Activated naive CD8-positive, alpha-beta T cell (primary cell): Measurements from ENCODE around the gene AMFR.

ENCODE experiments used
- H3K27ac Mint-ChIP-seq: one replicate; pipeline ENCODE4 v1.8.0; 2021; ENCODE audit warnings: mixed read lengths
- H3K27me3 Mint-ChIP-seq: one replicate; pipeline ENCODE4 v1.8.0; 2021; ENCODE audit warnings: mixed read lengths
- H3K36me3 Mint-ChIP-seq: one replicate; pipeline ENCODE4 v1.8.0; 2021; ENCODE audit warnings: mixed read lengths
- H3K4me1 Mint-ChIP-seq: one replicate; pipeline ENCODE4 v1.8.0; 2021; ENCODE audit warnings: low read depth, mixed read lengths
- H3K4me3 Mint-ChIP-seq: one replicate; pipeline ENCODE4 v1.8.0; 2021; ENCODE audit warnings: mild to moderate bottlenecking, mixed read lengths
- H3K9me3 Mint-ChIP-seq: one replicate; pipeline ENCODE4 v1.8.0; 2021; ENCODE audit warnings: low read depth, mixed read lengths

Gene AMFR

GRCh38 chr16:56354746-56355145, 70.6 kb downstream of the AMFR start:
- Mint-ChIP-seq H3K4me1 (peaks cover 30% of the 10 kb centered on the region), H3K4me3 (no peak overlapping the region), H3K27ac (no peak overlapping the region), H3K9me3 (no peaks in the 10 kb centered on the region), H3K27me3 (no peaks in the 10 kb centered on the region), H3K36me3 (no peaks in the 10 kb centered on the region)

DNA sequence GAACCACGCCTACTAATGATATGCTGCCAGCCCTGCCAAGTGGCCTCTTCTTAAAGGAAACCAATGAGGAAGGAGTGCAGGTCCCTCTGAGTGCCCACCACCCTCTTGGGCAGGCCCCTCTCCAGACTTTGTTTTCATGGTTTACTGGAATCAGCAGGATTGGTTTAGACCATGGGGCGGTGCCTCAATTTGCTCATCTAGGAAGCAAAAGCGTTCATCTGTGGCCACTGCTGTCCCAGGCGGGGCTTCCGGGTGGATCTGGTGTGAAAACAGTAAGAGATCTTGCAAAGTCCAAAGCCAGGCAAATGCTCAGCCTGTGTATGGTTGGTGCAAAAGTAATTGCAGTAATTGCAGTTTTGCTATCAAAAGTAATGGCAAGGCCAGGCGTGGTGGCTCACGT, 71.3 kb downstream of the AMFR start:
- Mint-ChIP-seq H3K27ac (no peak overlapping the region), H3K9me3 (no peaks in the 10 kb centered on the region), H3K4me1 (peaks cover 25% of the 10 kb centered on the region), H3K36me3 (no peaks in the 10 kb centered on the region), H3K4me3 (no peak overlapping the region), H3K27me3 (no peaks in the 10 kb centered on the region)

DNA sequence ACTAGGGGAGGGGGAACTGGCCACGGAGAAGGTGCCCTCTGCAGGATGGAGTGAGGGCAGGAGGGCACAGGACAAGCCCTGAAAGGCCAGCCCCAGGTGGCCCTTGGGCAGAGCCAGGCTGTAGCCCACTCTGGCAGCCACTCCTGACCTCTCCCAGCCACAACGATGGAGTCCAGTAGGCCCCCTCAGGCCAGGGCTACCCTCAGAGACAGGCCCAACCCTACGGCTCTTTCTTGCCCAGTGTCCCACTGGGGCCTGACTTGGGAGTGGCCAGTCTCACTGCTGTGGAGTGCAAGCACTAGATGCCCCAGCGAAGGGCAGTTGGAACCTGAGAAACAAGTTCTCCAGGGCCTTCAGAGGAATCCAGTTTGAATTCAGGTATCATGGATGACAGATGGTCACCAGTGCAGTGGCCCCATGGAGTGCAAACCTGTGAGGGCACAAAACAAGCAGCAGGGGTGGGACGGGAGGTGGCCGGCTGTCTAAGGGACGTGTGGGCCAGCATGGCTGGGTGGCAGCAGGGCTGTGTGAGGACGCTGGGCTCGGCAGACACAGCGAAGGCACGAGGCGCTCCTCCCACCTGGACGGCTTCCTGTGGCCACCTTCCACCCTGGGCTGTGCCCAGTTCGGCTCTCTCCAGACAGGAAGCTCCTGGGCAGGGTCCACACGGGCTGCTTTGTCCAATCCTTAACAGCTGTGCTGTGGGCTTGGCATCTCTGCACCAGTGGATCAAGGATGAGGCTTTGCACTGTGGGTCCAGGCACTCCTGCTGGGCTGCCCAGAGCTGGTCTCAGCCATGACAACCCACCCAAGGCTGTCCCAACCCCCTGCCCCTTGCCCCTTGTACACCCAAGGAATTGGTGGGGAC, 72.1 kb downstream of the AMFR start:
- Mint-ChIP-seq H3K27me3 (no peaks in the 10 kb centered on the region), H3K36me3 (no peaks in the 10 kb centered on the region), H3K4me1 (peaks cover 23% of the 10 kb centered on the region), H3K9me3 (no peaks in the 10 kb centered on the region), H3K4me3 (no peak overlapping the region), H3K27ac (no peak overlapping the region)

- Mint-ChIP-seq H3K9me3 (no peaks in the 10 kb centered on the region), H3K27me3 (no peaks in the 10 kb centered on the region), H3K4me3 (no peak overlapping the region), H3K36me3 (no peaks in the 10 kb centered on the region), H3K27ac (no peak overlapping the region), H3K4me1 (peaks cover 21% of the 10 kb centered on the region)
These were observed 72.8 kb downstream of the AMFR start for GRCh38 chr16:56352351-56353053.

GRCh38 chr16:56351481-56351880, 73.9 kb downstream of the AMFR start:
- H3K27me3 Mint-ChIP-seq = no peaks in the 10 kb centered on the region
- H3K4me3 Mint-ChIP-seq = no peak overlapping the region

DNA sequence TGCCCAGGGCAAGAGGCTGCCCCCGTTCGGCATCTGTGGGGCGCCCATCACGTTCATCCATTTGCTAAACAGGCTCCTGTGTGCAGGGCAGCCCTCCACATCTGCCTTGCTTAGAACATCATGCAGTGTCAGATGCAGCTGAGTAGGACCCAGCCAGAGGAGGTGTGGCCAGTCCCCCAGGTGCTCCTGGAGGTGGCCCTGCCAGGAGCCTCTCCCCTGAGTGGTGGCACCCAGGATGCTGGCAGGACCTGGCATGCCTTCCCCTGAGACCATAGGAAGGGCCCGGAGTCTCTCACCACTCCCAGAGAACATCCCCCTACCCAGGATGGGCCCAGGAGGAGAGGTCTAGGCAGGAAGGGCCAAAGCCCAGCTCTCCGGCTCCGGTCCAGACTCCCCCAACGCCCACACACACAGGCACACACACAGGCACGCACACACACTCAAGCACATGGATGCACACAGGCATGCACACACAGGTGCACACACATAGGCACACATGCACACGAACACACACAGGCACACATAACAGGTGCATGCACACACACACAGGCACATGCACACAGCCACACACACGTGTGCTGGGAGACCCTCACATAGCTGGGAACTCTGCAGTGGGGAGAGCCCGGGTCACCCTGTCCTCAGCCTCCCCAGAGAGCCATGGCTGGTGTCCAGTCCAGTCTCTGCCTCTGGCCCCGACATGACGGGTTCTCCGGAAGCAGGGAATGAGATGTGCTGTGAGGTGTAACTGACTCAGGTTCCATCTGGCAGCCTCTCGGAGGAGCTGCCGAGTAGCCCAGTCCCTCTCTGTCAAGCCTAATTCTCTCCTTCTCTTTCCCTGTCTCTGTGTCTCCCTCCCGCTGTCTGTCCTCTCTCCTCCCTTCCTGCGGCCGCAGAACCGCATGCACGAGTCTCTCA, 74.6 kb downstream of the AMFR start:
- Mint-ChIP-seq H3K36me3 (no peaks in the 10 kb centered on the region), H3K9me3 (no peaks in the 10 kb centered on the region), H3K27me3 (no peaks in the 10 kb centered on the region), H3K27ac (no peak overlapping the region), H3K4me3 (no peak overlapping the region), H3K4me1 (peaks cover 5% of the 10 kb centered on the region)

More at GRCh38 chr16:56351481-56351880, 73.9 kb downstream of the AMFR start:
- H3K36me3 Mint-ChIP-seq = no peaks in the 10 kb centered on the region
- no peaks in the 10 kb centered on the region for H3K9me3 Mint-ChIP-seq
- H3K4me1 Mint-ChIP-seq = peaks cover 11% of the 10 kb centered on the region
- no peak overlapping the region for H3K27ac Mint-ChIP-seq

- Mint-ChIP-seq H3K27ac (no peak overlapping the region), H3K4me1 (peaks cover 1% of the 10 kb centered on the region), H3K9me3 (no peaks in the 10 kb centered on the region), H3K36me3 (no peaks in the 10 kb centered on the region), H3K27me3 (no peaks in the 10 kb centered on the region), H3K4me3 (no peak overlapping the region)
These were observed 75.6 kb downstream of the AMFR start for GRCh38 chr16:56349711-56350161.

DNA sequence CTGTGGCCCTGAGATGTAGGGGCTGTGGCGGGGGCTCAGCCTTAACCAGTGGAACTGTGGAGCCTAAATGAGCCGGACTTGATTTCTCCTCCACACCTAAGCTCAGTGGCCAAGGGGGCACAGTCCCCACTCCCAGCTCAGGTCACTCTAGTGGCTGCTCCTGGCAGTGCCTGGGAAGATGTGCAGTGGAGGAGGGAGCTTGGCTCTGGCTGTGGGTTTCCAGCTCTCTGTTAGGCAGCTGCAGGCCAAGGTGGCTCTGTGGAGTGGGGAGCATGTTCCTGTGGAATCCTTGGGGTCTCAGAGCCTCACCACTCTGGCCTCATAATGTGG, 76.3 kb downstream of the AMFR start:
- no peak overlapping the region for H3K27ac Mint-ChIP-seq
- H3K9me3 Mint-ChIP-seq = no peaks in the 10 kb centered on the region
- H3K36me3 Mint-ChIP-seq = no peaks in the 10 kb centered on the region
- H3K4me3 Mint-ChIP-seq = no peak overlapping the region
- no peaks in the 10 kb centered on the region for H3K27me3 Mint-ChIP-seq
- H3K4me1 Mint-ChIP-seq = no peaks in the 10 kb centered on the region

DNA sequence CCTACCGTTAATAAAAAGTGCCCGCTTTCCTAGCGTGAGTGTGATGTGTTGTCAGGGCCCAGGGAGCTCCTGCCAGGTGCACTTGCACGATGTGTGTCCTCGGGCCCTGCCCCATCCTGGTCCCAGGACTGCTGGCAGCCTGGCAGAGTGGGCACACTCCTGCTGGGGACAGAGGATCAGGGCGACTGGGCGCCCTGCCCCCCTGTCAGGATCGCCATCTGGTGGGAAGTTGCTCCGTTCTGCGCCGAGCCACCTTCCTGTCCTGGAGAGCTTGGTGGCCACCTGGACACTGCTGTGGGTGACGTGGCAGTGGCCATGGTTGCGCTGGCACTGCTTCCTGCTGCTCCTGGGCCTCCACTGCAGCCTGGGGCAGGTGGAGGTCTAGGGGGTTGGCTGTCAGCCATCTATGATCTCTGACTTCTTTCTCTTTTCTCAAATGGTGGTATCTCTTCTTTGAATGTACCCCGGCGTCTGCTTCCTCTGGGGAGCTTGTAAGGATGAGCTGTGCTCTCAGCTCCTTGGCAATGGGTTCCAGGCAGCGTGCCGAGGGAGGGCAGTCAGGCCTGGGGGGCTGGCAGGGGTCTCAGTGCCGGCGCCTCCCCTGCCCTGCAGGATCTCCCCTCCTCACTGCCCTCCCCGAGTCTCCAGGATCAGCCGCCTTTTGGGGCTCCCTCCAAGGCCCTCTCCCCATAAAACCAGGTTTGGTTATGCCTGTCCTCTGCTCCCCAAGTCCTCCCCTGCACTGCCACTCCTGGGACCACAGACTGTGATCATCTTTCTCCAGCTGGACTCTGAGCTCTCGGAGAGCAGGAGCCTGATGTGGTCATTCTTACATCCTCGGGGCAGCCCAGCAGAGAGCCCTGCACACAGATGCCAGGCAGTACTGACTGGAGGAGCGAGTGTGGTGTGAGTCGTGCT, 76.9 kb downstream of the AMFR start:
- H3K36me3 Mint-ChIP-seq = no peaks in the 10 kb centered on the region
- no peak overlapping the region for H3K27ac Mint-ChIP-seq
- no peaks in the 10 kb centered on the region for H3K27me3 Mint-ChIP-seq
- no peak overlapping the region for H3K4me3 Mint-ChIP-seq
- H3K9me3 Mint-ChIP-seq = no peaks in the 10 kb centered on the region
- H3K4me1 Mint-ChIP-seq = no peaks in the 10 kb centered on the region

DNA sequence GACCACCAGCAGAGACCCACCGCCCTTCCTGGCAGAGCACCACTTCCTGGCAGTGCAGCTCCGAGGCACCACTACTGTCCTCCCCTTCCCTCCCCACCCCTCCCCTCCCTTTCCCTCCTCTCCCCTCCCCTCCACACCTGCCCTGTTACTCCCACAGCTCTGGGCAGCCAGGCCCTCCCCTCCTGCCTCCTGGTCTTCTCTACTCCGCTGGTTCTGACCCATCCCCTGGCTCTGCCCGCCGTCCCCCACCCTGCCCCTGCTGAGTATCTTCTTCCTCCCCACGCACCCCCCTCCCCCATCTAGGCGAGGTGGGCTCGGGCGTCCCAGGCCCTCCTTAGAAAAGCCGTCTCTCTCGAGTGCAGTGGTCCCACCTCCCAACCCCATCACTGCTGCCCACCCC, 77.7 kb downstream of the AMFR start:
- Mint-ChIP-seq H3K4me1 (no peaks in the 10 kb centered on the region), H3K27ac (no peak overlapping the region), H3K27me3 (no peaks in the 10 kb centered on the region), H3K9me3 (no peaks in the 10 kb centered on the region), H3K4me3 (no peak overlapping the region), H3K36me3 (no peaks in the 10 kb centered on the region)

DNA sequence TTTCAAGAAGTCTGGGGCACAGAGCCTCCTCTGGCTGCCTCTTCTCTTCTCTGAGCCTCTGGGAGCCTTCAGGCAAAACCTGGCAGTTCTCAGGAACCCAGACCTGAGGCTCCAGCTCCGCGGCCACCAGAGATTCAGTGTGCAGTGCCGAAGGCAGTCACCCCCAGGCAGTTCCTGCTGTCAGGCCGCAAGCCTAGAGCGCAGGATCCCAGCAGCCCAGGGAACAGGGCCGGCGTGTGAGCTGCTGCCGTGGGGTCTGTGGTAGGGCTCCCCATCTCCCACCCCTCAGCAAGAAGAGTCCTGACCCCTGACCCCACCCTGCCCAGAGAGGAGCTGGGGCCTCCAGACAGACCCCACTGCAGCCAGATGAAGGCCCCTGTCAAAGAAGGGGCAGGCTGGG, 78.2 kb downstream of the AMFR start:
- no peaks in the 10 kb centered on the region for H3K27me3 Mint-ChIP-seq
- H3K4me1 Mint-ChIP-seq = no peaks in the 10 kb centered on the region
- no peak overlapping the region for H3K27ac Mint-ChIP-seq
- no peaks in the 10 kb centered on the region for H3K9me3 Mint-ChIP-seq
- H3K4me3 Mint-ChIP-seq = no peak overlapping the region
- H3K36me3 Mint-ChIP-seq = no peaks in the 10 kb centered on the region

DNA sequence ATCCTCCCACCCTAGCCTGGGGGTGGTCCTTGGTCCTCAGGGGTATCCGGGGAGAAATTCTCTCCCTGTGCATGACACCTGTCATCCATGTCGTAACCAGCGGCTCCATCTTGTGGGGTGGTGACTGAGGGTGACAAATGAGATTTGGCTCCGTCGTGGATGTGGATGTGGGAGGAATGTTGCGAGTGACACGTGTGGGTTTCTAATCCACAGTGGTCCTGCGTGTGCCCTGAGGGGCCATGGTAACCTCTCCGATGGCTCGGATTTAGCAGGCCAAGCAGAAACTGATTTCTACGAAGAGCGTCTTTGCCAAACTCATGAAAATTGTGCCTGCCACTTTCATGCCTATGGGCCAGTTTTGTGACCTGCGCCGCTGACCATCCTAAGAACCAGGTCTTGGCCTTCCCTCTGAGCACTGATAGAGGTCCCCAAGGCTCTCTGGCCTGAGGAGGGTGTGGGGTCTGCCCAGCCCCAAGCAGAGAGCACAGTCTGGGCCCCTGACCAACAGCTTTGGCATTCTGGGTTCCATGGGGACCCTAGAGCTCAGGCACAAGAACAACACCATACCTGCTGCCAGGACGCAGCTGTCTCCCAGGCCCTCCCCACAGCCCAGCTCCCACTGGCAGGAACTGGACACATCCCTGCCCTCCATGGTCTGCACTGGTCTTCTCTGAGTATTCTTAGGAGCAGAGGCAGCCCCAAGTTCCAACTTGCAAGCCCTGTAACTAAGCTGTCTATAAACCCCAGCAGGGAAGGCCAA, 79.0 kb downstream of the AMFR start:
- Mint-ChIP-seq H3K9me3 (no peaks in the 10 kb centered on the region), H3K27me3 (no peaks in the 10 kb centered on the region), H3K4me3 (no peak overlapping the region), H3K36me3 (no peaks in the 10 kb centered on the region), H3K4me1 (no peaks in the 10 kb centered on the region), H3K27ac (no peak overlapping the region)

- Mint-ChIP-seq H3K4me3 (no peak overlapping the region), H3K36me3 (no peaks in the 10 kb centered on the region), H3K4me1 (no peaks in the 10 kb centered on the region), H3K27me3 (no peaks in the 10 kb centered on the region), H3K27ac (no peak overlapping the region), H3K9me3 (no peaks in the 10 kb centered on the region)
These were observed 79.8 kb downstream of the AMFR start for GRCh38 chr16:56345406-56346050.
